ENCODE data around the gene HOXB13.

DNA sequence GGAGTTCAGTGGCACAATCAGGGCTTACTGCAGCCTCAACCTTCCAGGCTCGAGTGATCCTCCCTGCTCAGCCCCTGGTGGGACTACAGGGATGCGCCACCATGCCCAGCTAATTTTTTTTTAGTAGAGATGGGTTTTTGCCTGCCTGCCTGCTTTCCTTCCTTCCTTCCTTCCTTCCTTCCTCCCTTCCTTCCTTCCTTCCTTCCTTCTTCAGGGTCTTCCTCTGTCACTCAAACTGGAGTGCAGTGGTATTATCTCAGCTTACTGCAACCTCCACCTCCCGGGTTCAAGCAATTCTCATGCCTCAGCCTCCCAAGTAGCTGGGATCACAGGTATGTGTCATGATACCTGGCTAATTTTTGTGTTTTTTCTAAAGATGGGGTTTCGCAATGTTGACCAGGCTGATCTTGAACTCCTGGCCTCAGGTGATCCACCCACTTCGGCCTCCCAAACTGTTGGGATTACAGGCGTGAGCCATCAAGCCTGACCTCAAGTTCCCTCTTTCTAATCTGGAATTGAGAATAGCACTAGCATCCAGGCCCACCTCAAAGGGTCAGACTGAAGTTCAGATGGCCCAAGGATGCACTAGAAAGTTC, 51.5 kb downstream of the HOXB13 start:
- TF ChIP-seq RAD21 (IDR thresholded peaks at IDR 0.05; ENCODE audit: low read depth): no peak
- TF ChIP-seq CREB1 (IDR thresholded peaks at IDR 0.05; ENCODE audit: low read depth): no peak
- TF ChIP-seq, protein P1, sequence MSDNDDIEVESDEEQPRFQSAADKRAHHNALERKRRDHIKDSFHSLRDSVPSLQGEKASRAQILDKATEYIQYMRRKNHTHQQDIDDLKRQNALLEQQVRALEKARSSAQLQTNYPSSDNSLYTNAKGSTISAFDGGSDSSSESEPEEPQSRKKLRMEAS (IDR thresholded peaks at IDR 0.05): no peak
- no peak for TF ChIP-seq NFIC (IDR thresholded peaks at IDR 0.05)
- TF ChIP-seq TAF1 (IDR thresholded peaks at IDR 0.05; ENCODE audit: low read depth): no peak
- no peak for TF ChIP-seq EGR1 (IDR thresholded peaks at IDR 0.05)
- TF ChIP-seq, protein P2, sequence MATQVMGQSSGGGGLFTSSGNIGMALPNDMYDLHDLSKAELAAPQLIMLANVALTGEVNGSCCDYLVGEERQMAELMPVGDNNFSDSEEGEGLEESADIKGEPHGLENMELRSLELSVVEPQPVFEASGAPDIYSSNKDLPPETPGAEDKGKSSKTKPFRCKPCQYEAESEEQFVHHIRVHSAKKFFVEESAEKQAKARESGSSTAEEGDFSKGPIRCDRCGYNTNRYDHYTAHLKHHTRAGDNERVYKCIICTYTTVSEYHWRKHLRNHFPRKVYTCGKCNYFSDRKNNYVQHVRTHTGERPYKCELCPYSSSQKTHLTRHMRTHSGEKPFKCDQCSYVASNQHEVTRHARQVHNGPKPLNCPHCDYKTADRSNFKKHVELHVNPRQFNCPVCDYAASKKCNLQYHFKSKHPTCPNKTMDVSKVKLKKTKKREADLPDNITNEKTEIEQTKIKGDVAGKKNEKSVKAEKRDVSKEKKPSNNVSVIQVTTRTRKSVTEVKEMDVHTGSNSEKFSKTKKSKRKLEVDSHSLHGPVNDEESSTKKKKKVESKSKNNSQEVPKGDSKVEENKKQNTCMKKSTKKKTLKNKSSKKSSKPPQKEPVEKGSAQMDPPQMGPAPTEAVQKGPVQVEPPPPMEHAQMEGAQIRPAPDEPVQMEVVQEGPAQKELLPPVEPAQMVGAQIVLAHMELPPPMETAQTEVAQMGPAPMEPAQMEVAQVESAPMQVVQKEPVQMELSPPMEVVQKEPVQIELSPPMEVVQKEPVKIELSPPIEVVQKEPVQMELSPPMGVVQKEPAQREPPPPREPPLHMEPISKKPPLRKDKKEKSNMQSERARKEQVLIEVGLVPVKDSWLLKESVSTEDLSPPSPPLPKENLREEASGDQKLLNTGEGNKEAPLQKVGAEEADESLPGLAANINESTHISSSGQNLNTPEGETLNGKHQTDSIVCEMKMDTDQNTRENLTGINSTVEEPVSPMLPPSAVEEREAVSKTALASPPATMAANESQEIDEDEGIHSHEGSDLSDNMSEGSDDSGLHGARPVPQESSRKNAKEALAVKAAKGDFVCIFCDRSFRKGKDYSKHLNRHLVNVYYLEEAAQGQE (IDR thresholded peaks at IDR 0.05; ENCODE audit: low read depth): no peak
- no peak for TF ChIP-seq EP300 (IDR thresholded peaks at IDR 0.05; ENCODE audit: borderline replicate concordance)
- no peak for TF ChIP-seq YY1 (IDR thresholded peaks at IDR 0.05; ENCODE audit: low read depth)
